ENCODE data around the gene CDKAL1.

DNA sequence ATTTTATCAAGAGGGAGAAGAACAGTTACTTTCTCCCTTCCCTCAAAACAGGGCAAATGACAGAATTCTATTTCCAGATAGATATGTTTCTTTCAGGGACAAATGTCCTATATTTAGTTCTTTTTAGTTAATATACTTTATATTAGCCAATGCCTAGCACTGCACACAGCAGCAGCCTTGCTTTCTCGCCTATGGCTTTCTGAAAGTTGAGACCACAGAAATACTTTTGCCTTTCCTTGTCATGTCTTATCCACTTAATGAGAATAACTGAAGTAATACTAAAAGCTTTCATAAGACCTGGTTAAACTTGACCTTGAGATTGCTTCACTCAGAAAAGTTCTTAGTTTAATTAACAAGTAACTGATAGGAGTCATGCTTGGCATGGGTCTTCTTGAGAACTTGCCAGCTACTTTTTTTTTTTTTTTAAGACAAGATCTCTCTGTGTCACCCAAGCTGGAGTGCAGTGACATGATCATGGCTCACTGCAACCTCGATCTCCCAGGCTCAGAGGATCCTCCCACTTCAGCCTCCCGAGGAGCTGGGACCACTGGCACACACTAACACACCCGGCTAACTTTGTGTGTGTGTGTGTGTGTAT, 159.3 kb downstream of the CDKAL1 start:
- TF ChIP-seq YY1 (IDR thresholded peaks at IDR 0.05; ENCODE audit: insufficient read depth, insufficient read length), result no peak
- TF ChIP-seq SUZ12 (IDR thresholded peaks at IDR 0.05; ENCODE audit: extremely low read depth, insufficient read depth, insufficient read length), result no peak
